Measurements from ENCODE around the gene UQCRH. TPM values are rescaled to one million over a fixed set of nuclear protein-coding genes. Genes with fewer than 3 reads are reported as not detected.

The UQCRH gene
- total and polyA plus RNA-seq, 8 donors = 172 to 370 (median 333) TPM

DNA sequence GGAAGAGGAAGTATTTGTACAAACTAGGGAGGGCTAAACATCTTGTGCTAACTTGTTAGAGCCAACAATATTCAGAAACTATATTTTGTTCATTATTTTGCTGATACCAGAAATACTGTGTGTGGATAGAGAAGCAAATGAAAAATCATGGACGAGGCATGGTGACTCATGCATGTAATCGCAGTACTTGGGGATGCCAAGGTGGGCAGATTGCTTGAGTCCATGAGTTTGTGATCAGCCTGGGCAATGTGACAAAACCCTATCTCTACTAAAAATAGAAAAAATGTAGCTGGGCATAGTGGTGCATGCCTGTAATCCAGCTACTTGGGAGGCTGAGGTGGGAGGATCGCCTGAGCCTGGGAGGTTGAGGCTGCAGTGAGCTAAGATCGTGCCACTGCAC, 13.5 kb upstream of the UQCRH start:
- no peaks in the 10 kb centered on the region for H3K27me3 ChIP-seq
- peaks cover 9 to 24% of the 10 kb centered on the region in 2 donors for H3K4me1 ChIP-seq
- DNase-seq (no peak), ATAC-seq (no peak)
- H3K9me3 ChIP-seq = no peaks in the 10 kb centered on the region
- TF ChIP-seq, protein P1, sequence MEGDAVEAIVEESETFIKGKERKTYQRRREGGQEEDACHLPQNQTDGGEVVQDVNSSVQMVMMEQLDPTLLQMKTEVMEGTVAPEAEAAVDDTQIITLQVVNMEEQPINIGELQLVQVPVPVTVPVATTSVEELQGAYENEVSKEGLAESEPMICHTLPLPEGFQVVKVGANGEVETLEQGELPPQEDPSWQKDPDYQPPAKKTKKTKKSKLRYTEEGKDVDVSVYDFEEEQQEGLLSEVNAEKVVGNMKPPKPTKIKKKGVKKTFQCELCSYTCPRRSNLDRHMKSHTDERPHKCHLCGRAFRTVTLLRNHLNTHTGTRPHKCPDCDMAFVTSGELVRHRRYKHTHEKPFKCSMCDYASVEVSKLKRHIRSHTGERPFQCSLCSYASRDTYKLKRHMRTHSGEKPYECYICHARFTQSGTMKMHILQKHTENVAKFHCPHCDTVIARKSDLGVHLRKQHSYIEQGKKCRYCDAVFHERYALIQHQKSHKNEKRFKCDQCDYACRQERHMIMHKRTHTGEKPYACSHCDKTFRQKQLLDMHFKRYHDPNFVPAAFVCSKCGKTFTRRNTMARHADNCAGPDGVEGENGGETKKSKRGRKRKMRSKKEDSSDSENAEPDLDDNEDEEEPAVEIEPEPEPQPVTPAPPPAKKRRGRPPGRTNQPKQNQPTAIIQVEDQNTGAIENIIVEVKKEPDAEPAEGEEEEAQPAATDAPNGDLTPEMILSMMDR (IDR thresholded peaks at IDR 0.05) = no peak
- H3K36me3 ChIP-seq = peaks cover 0 to 66% of the 10 kb centered on the region in 2 donors
- H3K27ac ChIP-seq = no peak overlapping the region
- H3K4me3 ChIP-seq = no peak overlapping the region
- intact Hi-C loops (cut with DNase I) = no loop called here

DNA sequence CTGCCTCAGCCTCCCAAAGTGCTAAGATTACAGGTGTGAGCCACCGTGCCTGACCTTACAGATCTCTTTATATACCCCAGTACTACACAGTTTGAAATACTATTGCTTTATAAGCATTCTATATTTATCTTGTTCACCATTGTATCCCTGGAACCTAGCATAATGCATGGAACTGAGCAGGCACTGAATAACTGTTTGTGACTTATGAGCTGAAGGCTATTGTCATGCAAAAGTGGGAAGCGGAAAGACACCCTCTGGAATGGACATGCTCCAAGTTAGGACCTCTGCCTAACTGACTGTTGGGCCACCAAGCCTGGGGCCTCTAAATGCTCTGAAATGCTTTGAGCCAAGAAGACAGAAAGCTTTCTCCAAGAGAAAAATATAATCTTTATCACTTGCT, 8.2 kb upstream of the UQCRH start:
- peaks cover 0 to 66% of the 10 kb centered on the region in 2 donors for H3K36me3 ChIP-seq
- TF ChIP-seq, protein P1 (IDR thresholded peaks at IDR 0.05) = no peak
- intact Hi-C loops (cut with DNase I) = no loop called here
- DNase-seq = no peak
- no peak overlapping the region for H3K4me3 ChIP-seq
- no peak overlapping the region for H3K27ac ChIP-seq
- H3K27me3 ChIP-seq = no peaks in the 10 kb centered on the region
- ATAC-seq = no peak
- peaks cover under 1 to 4% of the 10 kb centered on the region in 2 donors for H3K4me1 ChIP-seq
- H3K9me3 ChIP-seq = no peaks in the 10 kb centered on the region

DNA sequence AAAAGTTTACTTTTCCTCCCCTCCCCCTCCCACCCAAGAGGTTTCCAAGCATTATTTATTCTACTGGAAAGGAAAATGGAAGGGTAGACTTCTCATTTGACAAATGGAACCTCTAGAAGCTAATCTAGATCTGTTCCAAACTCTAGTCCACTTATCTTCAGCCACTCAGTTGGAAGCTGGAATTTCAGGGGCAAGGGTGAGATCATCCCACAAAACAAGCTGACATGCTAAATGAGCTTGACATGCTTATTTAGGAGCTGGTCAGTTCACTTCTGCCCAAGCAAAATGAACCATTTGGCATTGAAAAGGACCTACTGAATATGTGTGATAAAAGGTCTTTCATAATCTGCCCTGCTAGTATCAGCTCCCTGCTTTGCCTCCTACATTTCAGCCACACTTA, 5.1 kb upstream of the UQCRH start:
- TF ChIP-seq, protein P1 (IDR thresholded peaks at IDR 0.05) = no peak
- H3K4me1 ChIP-seq = peaks cover 14 to 20% of the 10 kb centered on the region in 2 donors
- peak overlapping the region in 1 of 2 donors; percentile 35 for H3K27ac ChIP-seq
- no peaks in the 10 kb centered on the region for H3K9me3 ChIP-seq
- peaks cover 0 to 48% of the 10 kb centered on the region in 2 donors for H3K36me3 ChIP-seq
- ATAC-seq (no peak), DNase-seq (no peak)
- H3K27me3 ChIP-seq = no peaks in the 10 kb centered on the region
- no peak overlapping the region for H3K4me3 ChIP-seq
- intact Hi-C loops (cut with DNase I) = no loop called here

DNA sequence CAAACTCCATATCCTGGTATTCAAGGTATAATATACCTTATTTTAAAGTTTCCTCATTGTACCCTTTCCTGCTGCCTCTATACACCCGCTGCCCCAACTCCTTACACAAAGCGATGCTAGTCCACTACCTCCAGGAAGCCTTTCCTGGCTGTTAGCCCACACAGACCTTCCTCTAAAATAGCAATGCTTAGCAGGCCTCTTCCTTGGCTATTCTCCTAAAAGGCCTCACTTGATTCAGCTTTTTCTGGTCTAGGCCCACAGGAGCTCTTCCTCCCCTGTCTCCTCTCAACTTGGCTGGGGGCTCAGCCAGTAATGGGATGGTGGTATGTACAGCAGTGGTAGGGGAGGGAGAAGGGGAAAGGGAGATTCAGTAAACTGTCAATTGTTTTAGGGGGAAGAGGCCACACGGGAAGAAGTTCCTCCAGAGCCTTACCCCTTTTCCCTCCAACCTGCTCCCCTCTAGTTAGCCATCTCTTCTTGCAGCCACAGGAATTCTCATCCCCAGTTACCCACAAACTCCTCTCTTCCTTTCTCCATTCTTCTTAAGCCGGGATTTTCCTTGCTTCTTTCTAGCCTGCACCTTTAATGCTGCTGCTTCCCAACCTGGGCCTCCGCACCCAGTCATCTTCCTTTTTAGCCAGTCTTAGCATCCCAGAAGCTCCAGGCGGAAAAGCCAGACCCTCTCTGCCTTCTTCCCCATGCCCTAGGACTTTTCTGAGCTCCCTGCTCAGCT, 2.7 kb upstream of the UQCRH start:
- no peaks in the 10 kb centered on the region for H3K27me3 ChIP-seq
- H3K4me1 ChIP-seq = peaks cover 21 to 39% of the 10 kb centered on the region in 2 donors
- DNase-seq (peak in 1 of 4 donors; percentile 32), ATAC-seq (no peak)
- intact Hi-C loops (cut with DNase I) = no loop called here
- peak overlapping the region; percentile 89 to 94 for H3K4me3 ChIP-seq
- H3K9me3 ChIP-seq = no peaks in the 10 kb centered on the region
- peaks cover 0 to 23% of the 10 kb centered on the region in 2 donors for H3K36me3 ChIP-seq
- TF ChIP-seq, protein P1 (IDR thresholded peaks at IDR 0.05) = no peak
- peak overlapping the region; percentile 96 to 98 for H3K27ac ChIP-seq

DNA sequence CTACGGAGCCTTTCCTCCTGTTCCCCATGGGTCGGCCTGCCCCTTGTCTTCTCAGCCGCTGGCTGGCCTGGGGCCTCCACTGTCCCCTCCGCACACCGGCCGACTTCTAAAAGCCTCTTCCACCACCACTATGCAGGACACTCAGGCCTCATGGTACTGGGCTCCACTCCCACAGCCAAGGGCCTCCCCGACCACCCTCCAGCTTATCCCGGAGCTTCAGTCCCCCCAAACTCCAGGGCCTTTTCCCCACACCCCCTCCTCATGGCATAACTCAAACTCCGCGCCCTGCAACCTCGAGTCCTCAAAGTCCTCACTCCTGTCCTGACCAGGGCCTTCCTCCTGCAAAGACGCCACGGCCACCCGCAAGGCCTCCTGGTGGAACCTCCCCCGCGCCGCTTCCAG, 2.1 kb upstream of the UQCRH start:
- DNase-seq (peak in 1 of 4 donors; percentile 35), ATAC-seq (no peak)
- Histone ChIP-seq H3K27me3 (no peaks in the 10 kb centered on the region), H3K36me3 (peaks cover 0 to 18% of the 10 kb centered on the region in 2 donors), H3K4me3 (peak overlapping the region; percentile 89 to 94), H3K4me1 (peaks cover 21 to 45% of the 10 kb centered on the region in 2 donors), H3K9me3 (no peaks in the 10 kb centered on the region), H3K27ac (peak overlapping the region; percentile 96 to 98)
- TF ChIP-seq, protein P1 (IDR thresholded peaks at IDR 0.05) = no peak
- intact Hi-C loops (cut with DNase I) = no loop called here
